Pancreas (tissue), 10 donors: Measurements from ENCODE around the gene ZBTB22. TPM values are rescaled to one million over a fixed set of nuclear protein-coding genes. Genes with fewer than 3 reads are reported as not detected.

Source experiments
- ATAC-seq, 4 donors: fragments of 200-7000 bp; cut with Tn5 transposase; one replicate each; pipeline versions ENCODE4 v1.8.0 to v1.9.1; 2020; ENCODE audit warnings: mild to moderate bottlenecking in 4 of 4, moderate library complexity in 4 of 4
- DNase-seq, 6 donors: peaks; one replicate each; pipeline ENCODE4 v3.0.0-alpha.2; 2020
- FAIRE-seq: peaks from 2 replicates; lab custom pipeline; 2012; peaks lifted over from hg19 to GRCh38; lab: Jason Lieb, UNC
- H3K27ac ChIP-seq, 4 donors: fragments of 200-600 bp; sonication (generic); 1 replicate in 3 of 4; 2 replicates in 1 of 4; pipeline versions ENCODE4 v1.5.0 to v1.8.0; 2020
- H3K27me3 ChIP-seq, 4 donors: fragments of 200-600 bp; one replicate each; pipeline ENCODE4 v1.8.0; 2021
- H3K36me3 ChIP-seq, 3 donors: fragments of 200-600 bp; sonication (generic) in 1 of 3; one replicate each; pipeline versions ENCODE4 v1.5.0 to v1.8.0; 2020 to 2021
- H3K4me1 ChIP-seq, 3 donors: fragments of 200-600 bp; one replicate each; pipeline ENCODE4 v1.8.0; 2021
- H3K4me3 ChIP-seq, 4 donors: fragments of 200-600 bp; sonication (generic) in 2 of 4; one replicate each; pipeline versions ENCODE4 v1.5.0 to v1.8.0; 2020 to 2021
- H3K9me3 ChIP-seq, 4 donors: fragments of 200-600 bp; one replicate each; pipeline ENCODE4 v1.8.0; 2021
- WGBS, 2 donors: extraction: QIAGEN DNeasy Blood & Tissue Kit; methylation state at CpG; one replicate each; pipeline ENCODE4 v1.1.7; 2013; 5-methylcytosine and 5-hydroxymethylcytosine counted together
- intact Hi-C, 3 donors: fragments of 100-400 bp; cut with DNase I; formaldehyde crosslinking; loops; one replicate each; pipeline versions ENCODE4 v1.11.1 to v1.14.2; 2022
- polyA plus RNA-seq, 2 donors: library from polyadenylated mRNA; stranded (reverse); fragments of 200-250 nt; gene quantifications; one replicate each; pipeline ENCODE4 v1.2.3, GENCODE V29; 2013
- total RNA-seq, 6 donors: library from RNA; stranded (reverse); fragmentation: NEBNext Ultra II Directional in 4 of 6; extraction: Animal tissue kit (Norgen Biotek cat#: 25700) in 4 of 6; gene quantifications; one replicate each; pipeline versions ENCODE4 v1.2.1 to v1.2.4, GENCODE V29; 2021 to 2023
- TF ChIP-seq, protein P1 (sequence below), 4 donors: fragments of 200-600 bp; sonication (generic) in 3 of 4; IDR thresholded peaks; one replicate each; pipeline versions ENCODE4 v1.5.0 to v1.8.0; 2021; ENCODE audit warnings: antibody characterized with exemption in 4 of 4
- donor health status: healthy with polysubstance abuse.
- donor health status: DM: no; HTN: no; CAD: no; lungs with moderate emphysema.
- donor health status: DM: no; HTN: no; CAD: no.
- donor health status: control.
- donor health status: control.
- donor health status: Bipolar disorder and iron deficiency.
- donor health status: DM: yes; HTN: yes; CAD: no.
- donor health status: DM: no; HTN: no; CAD: no.
- donor health status: DM: no; HTN: no; CAD: no.
- donor health status: DM: yes; HTN: yes; CAD: no.

ZBTB22 gene
- total and polyA plus RNA-seq, 8 donors, result 6.7 to 14.3 (median 10.1) TPM

DNA sequence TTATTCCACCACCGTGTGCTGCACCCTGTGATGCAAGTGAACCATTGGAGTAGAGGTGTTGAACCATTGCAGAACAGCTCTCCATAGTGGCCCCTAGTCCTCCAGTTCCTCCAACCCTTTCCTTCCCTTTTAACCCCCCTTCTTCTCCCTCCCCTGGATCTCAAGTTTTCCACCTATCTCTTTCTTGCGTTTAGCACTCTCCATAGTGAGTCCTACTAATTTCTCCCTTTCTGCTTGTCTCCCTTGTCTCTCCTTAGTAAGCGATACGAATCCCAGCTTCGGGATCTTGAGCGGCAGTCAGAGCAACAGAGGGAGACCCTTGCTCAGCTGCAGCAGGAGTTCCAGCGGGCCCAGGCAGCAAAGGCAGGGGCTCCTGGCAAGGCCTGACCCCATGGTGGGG lies 27.1 kb downstream of the ZBTB22 start:
- Histone ChIP-seq H3K4me1 (peaks cover 0 to 12% (median 8%) of the 10 kb centered on the region in 3 donors), H3K27me3 (no peaks in the 10 kb centered on the region), H3K9me3 (no peaks in the 10 kb centered on the region), H3K27ac (no peak overlapping the region), H3K4me3 (peak overlapping the region in 2 of 4 donors; percentile 63 to 66), H3K36me3 (peaks cover 0 to 25% (median 17%) of the 10 kb centered on the region in 3 donors)
- FAIRE-seq, result no peak
- TF ChIP-seq, protein P1, sequence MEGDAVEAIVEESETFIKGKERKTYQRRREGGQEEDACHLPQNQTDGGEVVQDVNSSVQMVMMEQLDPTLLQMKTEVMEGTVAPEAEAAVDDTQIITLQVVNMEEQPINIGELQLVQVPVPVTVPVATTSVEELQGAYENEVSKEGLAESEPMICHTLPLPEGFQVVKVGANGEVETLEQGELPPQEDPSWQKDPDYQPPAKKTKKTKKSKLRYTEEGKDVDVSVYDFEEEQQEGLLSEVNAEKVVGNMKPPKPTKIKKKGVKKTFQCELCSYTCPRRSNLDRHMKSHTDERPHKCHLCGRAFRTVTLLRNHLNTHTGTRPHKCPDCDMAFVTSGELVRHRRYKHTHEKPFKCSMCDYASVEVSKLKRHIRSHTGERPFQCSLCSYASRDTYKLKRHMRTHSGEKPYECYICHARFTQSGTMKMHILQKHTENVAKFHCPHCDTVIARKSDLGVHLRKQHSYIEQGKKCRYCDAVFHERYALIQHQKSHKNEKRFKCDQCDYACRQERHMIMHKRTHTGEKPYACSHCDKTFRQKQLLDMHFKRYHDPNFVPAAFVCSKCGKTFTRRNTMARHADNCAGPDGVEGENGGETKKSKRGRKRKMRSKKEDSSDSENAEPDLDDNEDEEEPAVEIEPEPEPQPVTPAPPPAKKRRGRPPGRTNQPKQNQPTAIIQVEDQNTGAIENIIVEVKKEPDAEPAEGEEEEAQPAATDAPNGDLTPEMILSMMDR (IDR thresholded peaks at IDR 0.05), result no peak
- 56 to 61% methylated on average over 7 of the region's 7 CpGs for WGBS, 2 donors
- ATAC-seq, result no peak
- intact Hi-C loops, result no loop called here
- peak in 1 of 6 donors; percentile 44 for DNase-seq

DNA sequence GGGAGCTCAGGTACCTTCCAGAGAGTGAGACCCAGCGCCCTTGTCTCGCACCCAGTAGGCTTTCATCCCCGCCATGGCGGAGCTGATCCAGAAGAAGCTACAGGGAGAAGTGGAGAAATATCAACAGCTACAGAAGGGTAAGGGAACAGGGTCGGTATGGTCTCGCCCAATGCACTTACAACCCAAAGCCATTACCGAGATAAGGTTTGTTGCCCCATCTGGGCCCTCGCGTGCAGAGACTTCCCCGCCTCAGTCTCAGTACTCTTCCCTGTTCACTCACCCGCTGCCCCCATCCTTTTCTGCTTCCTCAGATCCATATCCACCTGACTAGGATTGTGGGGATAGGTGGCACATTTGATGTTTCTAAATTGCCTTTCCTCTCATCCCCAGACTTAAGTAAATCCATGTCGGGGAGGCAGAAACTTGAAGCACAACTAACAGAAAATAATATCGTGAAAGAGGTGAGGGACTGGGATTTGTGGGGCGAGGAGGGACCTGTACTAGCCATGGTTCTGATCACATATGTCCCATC lies 27.7 kb downstream of the ZBTB22 start:
- peaks cover 0 to 12% (median 8%) of the 10 kb centered on the region in 3 donors for H3K4me1 ChIP-seq
- WGBS, 2 donors, result 2 to 3% methylated on average over 14 of the region's 14 CpGs
- peak overlapping the region; percentile 52 to 66 (median 62) for H3K4me3 ChIP-seq
- intact Hi-C loops, result no loop called here
- TF ChIP-seq, protein P1 (IDR thresholded peaks at IDR 0.05), result no peak
- H3K36me3 ChIP-seq, result peaks cover 0 to 25% (median 17%) of the 10 kb centered on the region in 3 donors
- H3K9me3 ChIP-seq, result no peaks in the 10 kb centered on the region
- no peak for DNase-seq
- peak in 3 of 4 donors; percentile 4 to 8 (median 6) for ATAC-seq
- peak overlapping the region in 1 of 4 donors; percentile 16 for H3K27ac ChIP-seq
- no peaks in the 10 kb centered on the region for H3K27me3 ChIP-seq
- FAIRE-seq, result no peak

DNA sequence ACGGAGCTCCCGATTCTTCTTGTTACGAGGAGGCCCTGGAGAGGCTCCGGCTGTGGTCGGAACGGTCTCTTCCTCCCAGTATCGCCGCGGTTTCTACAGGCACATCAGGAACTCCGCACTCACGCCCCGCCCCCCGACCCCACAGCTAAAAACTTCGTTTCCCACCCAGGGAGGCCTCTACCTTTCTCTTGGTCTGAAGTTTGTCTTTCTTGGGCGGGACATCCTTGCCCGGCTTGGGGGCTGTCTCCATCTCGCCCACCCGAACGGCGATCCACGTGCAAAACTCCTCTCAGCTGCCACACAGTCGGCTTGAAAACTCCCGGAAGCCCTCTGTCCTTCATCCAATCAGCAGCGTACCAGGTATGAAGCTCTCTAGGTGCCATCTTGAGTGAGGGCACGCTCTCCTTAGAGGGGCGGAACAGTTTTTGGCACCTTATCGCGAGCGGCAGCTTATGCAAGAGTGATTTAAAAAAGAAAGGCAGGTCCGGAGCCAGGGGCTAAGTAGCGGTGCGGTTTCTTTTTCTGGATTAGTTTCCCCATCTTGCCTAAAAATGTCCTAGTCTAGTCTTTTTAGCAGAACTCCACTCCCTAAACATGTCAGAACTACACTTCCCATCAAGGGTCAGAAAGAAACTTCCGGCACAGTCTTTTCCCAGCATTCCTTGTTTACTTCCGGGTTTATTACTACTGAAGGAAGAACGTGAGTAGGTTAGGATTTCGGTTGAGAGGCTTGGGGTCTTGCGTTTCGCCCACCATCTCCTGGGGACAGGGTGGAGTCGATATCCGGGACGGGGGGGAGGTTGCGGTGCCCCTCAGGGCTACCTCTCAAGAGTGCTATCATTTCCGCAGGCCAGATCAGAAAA lies 28.4 kb downstream of the ZBTB22 start, which contains the start of the genes PFDN6 and WDR46:
Gene PFDN6 (plus strand): TSS at position 681 of the 863 bp plus-strand sequence. CDS start 256 bp downstream, outside the sequence.
Gene WDR46 (minus strand): TSS at position 319 of the 863 bp plus-strand sequence. CDS start 69 bp downstream, at position 250.
- H3K4me1 ChIP-seq, result peaks cover 0 to 12% (median 8%) of the 10 kb centered on the region in 3 donors
- peak within 1 kb of the TSS in 3 of 4 donors; percentile 28 to 81 (median 58) for H3K27ac ChIP-seq
- peak within 1 kb of the TSS; percentile 52 to 66 (median 62) for H3K4me3 ChIP-seq
- no peaks in the 10 kb centered on the region for H3K9me3 ChIP-seq
- H3K36me3 ChIP-seq, result peaks cover 0 to 25% (median 17%) of the 10 kb centered on the region in 3 donors
- 0% methylated on average over 43 of the region's 43 CpGs for WGBS, 2 donors
- FAIRE-seq, result no peak
- TF ChIP-seq, protein P1 (IDR thresholded peaks at IDR 0.05), result no peak
- no peaks in the 10 kb centered on the region for H3K27me3 ChIP-seq
- ATAC-seq, result peak; percentile 96 to 98 (median 96)
- intact Hi-C loops, result no loop called here
- peak; percentile 59 to 86 (median 72) for DNase-seq

DNA sequence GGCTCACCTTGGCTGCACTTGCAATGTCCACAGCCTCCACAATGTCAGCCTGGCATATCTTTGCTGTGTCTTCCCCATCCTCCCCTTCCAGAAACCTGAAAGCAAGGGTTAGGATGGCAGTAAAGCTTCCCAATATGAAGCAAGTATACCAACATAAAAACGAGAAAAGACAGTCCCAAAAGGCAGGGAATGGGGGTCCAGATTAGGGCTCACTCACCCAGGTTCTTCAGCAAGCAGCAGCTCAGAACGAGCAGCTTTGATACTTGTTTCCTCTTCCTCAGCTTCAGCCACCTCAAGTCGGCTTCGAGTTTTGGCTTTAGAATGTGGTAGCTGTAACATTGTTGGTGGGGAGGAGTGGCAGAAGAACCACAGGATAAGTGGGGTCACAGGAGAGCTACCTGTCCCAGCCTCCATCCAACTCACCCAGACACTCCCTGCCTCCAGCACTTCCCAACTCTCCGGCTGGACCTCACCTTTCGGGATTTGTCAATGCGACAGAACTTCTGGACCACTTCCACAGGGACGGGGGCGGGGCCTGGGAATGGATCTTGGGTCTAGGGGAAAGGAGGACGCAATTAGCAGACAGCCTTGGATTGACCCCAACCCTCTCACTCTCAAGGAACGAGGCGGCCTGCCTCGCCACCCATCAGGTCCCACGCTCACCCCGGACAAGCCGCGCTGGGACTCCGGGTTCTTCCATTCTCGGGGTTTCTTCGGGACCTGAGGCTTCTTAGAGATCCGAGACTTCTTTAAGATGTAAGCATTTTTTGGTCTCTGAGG lies 29.2 kb downstream of the ZBTB22 start:
- Histone ChIP-seq H3K9me3 (no peaks in the 10 kb centered on the region), H3K27me3 (no peaks in the 10 kb centered on the region), H3K4me3 (peak overlapping the region; percentile 52 to 66 (median 62)), H3K27ac (no peak overlapping the region), H3K36me3 (peaks cover 0 to 25% (median 17%) of the 10 kb centered on the region in 3 donors), H3K4me1 (peaks cover 0 to 12% (median 8%) of the 10 kb centered on the region in 3 donors)
- ATAC-seq (no peak), DNase-seq (peak in 1 of 6 donors; percentile 48), FAIRE-seq (no peak)
- intact Hi-C loops, result no loop called here
- 8 to 11% methylated on average over 20 to 21 of the region's 21 CpGs for WGBS, 2 donors
- TF ChIP-seq, protein P1 (IDR thresholded peaks at IDR 0.05), result no peak
